Middle frontal gyrus (tissue), 1 donor: ENCODE measurements around the gene HSPA12A.

Experiments
- DNase-seq: peaks from one replicate; pipeline ENCODE4 v3.0.0-alpha.2; 2015; ENCODE audit warnings: low spot score; ENCODE audit errors: extremely low spot score

The HSPA12A gene

DNA sequence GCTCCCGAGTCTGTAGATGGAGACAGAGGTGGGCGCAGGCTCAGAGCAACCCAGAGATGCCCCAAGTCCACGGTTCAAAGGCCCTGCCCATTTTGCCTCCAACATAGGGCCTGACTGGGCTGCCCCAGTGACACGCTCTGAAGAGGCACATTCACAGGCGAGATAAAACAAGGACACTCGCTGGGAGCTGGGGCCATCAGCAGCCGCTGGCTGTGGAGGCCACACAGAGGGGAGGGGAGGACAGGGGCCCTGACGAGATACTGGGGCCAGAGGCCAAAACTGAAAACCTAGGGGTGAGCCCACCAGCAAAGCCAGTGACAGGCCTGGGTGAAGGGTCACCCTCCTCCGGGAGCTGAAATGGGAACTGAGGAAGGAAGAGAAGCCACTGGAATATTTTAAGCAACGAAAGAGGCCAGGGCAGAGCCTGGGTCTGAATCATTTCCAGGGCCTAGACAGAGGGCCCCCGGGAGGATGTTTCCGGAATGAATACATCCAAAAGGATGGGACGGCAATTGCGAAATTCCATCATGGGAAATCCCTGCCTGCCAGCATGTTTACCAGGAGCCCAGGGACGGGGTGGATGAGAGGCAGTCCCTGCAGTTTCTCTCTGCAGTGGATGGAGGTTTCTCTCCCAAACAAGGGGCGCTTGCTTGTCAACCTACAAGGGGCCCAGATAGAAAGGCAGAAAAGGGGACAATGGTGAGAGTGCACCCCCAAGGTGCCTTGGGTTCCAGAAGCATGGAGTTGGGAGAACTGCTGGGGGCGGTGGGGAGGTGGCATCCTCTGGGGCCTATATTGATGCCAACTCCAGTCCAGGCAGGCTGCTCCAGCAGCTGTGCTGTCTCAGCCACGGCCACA is 29.0 kb upstream of the HSPA12A start:
- no peak for DNase-seq

DNA sequence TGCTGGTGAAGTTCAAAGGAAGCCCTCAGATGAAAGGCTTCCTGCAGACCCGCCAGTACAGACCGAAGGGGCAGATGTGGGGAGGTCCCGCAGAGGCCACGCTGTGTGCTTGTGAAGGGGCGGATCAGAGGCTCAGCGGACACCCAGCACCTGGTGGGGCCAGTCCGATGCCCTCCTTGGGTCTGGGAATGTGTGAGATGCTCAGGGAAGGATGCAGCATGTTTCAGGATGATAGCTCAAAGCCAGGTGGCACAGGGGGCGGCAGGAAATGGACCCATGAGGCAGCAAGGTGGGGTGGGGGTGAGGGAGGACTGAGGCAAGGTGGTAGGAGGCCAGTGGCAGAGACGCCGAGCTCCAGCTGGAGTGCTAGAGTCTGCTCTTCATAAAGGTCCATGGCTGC is 27.9 kb upstream of the HSPA12A start:
- no peak for DNase-seq

DNA sequence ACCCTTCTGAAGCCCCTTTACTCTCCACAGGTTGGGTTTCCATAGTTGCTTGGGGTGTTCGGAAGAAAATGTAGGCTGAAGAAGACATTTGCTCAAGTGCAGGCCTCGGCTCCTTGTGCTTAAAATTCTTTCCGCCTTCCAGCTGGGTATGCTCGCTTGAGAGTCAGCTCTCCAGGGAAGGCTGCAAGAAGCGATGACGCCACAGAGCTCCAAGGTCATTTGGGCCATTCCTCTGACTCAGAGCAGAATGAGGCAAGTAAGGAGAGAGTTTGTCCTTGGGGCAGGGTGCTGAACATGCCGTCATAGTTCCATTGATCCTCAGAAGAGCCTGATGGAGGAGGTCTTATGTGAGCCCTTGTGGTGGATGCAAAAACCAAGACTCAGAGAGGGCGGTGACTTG is 27.4 kb upstream of the HSPA12A start:
- no peak for DNase-seq

DNA sequence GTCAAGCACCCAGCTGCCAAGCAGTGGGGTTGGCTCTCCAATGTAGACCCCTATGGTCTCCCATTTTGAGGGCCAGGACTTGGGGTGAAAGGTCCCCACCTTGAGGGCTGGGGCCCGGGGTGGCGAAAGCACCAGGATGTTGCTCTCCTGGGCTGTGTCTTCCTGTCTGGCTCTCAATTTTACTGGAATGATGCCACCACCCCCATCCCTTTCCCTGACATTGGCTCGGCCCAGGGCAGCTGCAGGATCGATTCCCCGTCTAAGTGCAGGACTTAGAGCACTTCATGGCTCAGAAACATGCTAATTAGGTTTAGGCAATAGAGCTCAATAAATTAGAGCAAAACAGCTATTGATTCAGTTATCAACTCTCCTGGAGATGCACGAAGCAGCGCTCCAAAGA is 27.0 kb upstream of the HSPA12A start:
- no peak for DNase-seq

DNA sequence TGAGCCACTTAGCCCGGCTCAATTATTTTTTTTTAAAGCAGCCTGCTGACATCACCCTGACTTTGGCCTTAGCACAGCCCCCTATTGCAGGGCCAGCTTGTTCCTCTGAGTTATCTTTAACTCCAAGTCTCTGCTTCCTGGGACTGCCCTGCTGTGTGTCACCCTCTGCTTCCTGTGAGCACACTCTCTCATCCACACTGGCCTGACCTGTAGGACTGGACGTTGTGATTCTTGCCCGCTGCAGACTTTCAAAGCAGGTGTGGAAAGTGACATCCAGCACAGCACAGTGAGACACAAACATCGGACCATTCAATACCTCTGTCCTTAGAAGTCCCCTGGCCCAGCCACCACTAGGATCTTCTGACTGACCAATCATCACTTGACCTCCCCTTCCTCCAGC is 26.4 kb upstream of the HSPA12A start:
- no peak for DNase-seq

DNA sequence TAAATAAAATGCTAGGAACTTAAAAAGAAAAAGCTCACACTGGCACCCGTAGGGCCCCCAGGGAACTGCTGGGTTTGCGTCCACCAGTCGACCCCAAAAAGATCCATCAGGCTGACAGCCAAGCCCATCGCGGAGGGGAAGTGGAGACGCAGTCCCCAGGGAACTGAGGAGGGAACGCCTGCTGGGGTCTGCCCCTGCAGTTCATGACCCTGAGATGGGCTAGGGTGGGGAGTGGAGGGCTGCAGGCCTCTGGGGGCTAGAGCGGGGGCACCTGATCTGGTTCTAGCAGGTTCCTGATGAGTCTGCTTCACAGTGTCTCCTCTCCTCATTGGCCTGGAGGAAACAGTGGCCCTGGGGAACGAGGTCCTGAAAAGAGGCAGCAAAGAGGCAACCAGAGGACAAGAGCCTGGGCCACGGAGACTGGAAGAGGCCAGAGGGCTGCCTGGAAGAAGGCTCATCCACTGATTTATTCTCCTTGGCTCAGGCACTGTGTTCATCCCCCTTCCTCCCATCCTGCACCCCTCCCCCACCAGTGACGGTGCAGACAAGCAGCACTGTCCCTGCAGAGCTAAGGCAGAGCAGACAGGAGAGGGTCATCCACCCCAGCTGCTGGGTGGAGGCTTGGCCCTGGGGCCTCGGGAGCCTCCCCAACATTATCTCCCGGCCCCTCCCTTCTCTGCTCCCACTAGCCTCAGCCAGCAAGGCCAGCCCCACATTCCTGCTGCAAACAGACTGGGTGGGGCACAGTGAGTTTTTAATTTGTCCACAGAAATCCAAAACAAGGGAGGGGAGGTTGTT is 24.7 kb upstream of the HSPA12A start:
- no peak for DNase-seq

DNA sequence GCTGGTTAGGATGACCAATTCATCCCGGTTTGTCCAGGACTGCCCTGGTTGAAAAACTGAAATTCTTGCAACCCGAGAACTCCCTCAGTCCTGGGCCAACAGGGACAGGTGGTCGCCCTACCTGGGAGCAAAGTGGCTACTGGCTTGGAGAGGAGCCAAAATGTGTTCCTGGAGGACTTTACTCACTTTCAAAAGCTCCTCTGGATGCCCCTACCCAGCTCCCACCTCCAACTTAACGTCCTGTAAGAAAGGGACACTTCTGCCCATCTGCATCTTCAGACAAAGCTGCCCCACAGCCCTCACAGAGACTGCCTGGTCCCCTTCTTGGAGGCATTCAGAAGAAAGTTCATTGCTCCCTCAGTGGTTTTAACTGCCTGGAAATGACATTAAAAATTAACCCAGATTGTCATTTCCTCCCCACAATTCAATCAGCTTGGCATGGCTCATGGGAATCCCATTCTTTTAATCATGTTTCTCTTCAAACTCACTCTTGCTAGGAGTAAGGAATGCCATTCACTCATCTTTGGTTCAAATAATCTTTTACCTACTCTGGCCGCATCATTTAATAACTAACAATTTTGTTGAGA is 24.0 kb upstream of the HSPA12A start:
- DNase-seq: no peak

DNA sequence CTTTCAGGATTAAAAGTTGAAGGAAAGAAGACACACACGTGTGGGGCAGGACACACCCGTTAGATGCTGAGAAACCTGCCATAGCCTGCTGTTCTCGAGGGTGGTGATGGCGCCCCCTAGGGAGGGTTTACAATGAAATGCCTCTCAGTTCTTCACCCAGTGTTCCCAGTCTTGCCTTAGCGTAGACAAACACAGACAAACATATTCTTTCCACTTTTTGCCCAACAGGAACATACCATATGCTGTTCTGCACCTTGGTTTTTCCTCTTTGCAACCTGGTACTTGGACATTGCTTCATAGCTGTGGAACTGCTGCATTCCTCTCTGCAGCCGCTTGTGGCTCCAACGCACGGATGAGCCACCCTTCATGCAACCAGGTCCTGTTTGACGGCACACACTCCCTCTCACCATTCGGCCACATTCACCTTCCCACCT is 23.3 kb upstream of the HSPA12A start:
- no peak for DNase-seq

DNA sequence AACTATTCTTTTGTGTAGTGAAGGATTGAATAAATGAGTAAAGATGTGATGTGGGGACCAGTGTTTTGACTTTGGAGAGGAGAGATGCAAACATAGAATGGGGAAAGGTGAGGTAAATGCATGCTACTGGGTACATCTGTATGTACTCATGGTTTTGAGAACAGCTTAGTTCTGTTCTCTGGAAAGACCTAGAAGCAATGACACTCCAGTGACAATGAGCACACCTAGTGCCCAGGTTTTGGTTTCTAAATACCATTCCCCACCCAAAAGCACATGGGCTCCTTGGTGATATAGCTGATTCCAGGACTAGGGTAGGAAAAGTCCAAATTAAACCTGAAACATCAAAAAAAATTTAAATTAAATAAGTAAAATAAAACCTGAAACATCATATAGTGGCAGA is 22.6 kb upstream of the HSPA12A start:
- DNase-seq: no peak

DNA sequence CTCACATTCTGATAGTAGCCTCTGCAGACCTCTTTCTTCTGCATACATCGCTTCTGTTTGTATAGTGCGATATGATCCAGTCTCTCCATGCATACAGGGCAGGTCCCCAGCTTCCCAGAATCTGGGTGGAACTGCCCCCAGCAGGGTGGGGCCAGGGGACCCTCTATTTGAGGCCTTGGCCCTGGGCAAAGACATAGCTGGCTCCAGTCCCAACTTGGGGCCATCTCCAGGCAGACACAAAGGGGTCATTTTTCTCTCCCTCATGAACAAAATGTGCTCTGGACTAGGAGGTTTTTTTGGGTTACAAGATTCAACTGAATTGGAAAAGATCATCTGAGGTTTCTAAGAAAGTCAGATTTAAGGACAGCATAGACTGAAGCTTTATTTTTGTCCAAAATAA is 21.1 kb upstream of the HSPA12A start:
- no peak for DNase-seq

DNA sequence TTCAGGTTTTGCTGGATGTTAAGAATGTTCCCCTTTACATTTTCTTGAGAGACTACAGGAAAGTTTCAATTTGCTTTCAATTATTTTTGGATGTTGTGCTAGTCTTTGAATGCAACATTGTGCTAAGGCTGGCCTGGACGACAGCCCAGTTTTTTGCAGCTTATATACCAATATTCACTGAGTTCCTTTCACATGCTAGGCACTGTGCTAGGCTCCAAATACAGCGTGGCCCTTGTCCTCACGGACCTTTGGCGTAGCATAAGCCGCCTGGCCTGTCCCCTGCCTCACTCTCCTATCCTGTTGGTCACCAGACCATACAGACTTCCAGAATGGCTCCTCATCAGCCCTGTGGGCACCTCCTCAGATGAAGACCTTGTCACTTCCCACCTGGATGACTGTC is 19.5 kb upstream of the HSPA12A start:
- no peak for DNase-seq

DNA sequence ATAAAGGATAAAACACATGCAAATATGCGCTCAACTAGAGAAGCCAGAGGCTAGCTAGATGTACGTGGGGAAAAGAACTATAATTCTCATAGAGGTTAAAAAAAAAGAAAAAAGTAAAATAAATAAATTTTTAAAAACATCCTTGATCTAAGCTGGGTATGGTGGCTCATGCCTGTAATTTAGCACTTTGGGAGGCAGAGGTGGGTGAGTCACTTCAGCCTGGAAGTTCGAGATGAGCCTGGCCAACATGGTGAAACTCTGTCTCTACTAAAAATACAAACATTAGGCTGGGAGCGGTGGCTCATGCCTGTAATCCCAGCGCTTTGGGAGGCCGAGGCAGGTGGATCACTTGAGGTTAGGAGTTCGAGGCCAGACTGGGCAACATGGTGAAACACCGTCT is 18.6 kb upstream of the HSPA12A start:
- DNase-seq: no peak

DNA sequence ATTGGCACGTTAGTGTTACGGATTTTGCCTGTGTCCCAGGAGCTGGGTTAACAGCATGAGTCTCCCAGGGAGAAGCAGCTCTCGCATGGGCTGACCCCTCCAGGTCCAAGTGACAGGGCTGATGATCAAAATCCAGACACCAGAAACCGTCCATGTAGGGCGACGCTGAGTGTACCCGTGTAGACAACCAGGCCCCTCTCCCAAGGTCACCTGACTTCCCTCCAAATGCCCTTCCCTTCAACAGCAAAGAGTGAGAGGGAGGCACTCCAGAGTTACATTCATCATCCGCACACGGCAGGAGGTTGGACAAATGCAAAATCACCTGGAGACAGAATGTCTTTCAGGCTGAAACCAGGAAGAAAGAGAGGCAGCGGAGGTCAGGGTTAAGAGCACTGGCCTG is 14.9 kb upstream of the HSPA12A start:
- no peak for DNase-seq

DNA sequence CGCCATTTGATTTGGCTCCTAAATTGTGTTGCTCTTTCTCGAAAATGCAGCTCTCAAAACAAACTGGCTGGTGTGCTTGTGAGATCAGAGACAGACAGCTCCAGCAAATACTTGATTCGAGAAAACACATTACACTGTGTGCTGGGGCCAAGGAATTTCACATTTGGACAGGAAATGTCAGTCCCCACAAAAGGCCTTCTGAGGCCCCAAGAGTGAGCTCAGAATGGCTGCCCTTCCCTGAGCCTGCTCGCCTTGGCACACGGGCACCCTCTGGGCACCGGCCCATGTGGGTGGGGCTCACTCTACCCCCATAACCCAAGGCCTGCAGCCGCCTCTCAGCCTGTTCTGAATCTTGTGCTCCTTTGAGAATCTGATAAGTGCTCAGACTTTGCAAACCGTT is 13.9 kb upstream of the HSPA12A start:
- DNase-seq: no peak

DNA sequence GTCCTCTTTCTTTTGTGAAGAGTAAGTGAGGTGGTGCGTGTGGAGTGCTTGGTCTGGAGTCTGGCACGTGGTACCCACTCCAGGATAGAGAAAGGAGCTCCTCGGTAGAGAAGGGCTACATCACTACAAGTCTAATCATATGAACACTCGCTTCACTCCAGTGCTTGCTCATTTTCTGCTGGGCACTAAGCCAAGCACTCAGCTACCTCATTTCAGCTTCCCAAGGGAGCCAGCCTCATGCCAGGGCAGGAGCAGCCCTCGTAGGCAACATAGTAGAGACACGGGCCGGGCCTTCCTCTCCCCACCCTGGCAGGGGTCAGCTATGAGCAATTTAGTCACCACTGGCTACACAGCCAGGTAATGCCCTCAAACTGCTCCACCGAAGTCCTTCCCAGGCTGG is 11.4 kb upstream of the HSPA12A start:
- no peak for DNase-seq

DNA sequence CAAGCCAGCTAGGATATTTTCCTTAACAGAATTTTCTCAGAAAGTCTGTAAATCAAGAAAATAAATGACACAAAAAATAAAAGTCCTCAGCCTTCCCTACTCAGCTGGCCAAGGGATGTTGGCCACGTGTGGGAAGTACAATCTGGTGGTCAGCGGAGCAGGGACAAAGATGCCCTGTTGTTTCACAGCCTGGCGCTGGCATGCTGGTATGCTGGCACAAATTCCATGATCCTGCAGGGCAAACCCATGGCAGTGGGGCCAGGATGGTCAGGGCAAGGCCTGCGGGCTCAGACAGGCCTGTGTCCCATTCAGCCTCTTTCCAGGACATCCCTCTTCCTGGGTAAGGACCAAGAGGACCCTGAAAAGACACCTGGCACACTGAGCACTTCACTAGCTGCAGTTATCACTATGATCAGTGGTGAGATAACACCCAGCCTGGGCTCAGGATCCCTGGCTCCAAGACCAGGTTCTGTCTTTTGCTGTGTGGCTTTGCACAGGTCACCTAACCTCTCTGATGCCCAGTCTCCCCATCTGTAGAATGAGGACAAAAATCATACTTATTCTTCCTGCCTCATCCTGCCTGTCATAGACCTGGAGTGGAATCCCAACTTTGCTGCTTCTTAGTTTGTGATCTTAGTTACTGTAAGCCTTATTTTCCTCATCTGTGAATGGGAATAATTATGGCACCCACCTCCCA is 10.8 kb upstream of the HSPA12A start:
- DNase-seq: peak; percentile 69

DNA sequence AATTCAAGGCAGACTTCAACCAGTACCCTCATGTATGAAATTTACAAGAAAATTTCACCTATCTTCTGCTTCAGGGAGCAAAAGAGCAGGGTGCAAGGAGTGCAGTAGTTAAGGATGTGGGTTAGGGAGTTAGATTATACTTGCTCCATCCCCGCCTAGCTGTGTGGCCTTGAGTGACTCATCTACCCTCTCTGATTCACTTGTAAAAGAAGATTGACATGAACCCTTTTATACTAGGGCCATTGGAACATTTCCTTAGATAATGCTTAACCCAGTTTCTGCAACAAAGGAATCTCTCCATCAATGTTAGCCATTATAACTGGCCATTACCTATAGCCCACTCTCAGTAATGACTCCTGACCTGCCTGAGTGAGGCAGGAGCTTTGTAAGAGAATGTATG is 10.2 kb upstream of the HSPA12A start:
- DNase-seq: no peak

DNA sequence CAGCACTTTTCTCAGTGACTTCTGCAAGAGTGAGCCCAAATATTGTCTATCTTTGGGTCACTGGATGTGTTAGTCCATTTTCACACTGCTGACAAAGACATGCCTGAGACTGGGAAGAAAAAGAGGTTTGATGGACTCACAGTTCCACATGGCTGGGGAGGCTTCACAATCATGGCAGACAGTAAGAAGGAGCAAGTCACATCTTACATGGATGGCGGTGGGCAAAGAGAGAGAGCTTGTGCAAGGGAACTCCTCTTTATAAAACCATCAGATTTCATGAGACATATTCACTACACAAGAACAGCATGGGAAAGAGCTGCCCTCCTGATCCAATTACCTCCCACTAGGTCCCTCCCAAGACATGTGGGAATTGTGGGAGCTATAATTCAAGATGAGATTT is 6.1 kb upstream of the HSPA12A start:
- DNase-seq: no peak

DNA sequence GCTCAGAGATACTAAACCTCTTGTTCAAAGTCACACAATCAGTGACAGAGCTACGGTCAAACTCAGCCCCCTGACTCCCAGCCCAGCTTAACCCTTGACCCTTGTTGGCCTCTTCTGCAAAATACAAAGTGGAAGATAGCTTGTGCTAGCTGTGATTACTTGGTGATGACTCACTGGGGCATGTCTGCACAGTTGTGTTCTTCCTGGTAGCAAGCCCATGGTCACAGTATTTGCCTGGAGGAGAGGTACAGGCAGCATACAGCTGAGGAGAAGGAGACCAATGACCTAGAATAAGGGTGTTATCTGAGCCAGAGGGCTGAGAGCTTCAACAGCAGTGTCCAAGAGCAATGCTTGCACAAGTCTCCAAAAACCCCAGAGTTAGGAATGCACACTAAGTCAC is 5.7 kb upstream of the HSPA12A start:
- no peak for DNase-seq

DNA sequence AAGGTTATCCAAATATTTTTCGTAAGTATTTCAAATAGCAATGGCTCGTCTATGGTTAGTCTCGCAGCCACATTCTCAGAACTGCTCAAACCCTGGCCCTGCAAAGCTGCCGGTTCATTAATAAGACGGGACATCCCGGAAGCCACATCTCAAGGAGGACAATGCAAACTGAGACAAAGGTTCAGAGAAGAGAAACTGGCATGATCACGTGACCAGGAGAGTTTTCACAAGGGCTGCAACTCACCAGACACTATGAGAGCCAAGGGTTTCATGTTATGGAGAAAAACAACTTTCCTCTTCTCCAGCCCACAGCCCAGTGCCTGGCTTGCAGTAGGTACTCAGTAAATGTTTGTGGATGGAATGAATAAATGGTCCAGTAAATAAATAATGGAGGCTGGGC is 5.0 kb upstream of the HSPA12A start:
- DNase-seq: no peak

DNA sequence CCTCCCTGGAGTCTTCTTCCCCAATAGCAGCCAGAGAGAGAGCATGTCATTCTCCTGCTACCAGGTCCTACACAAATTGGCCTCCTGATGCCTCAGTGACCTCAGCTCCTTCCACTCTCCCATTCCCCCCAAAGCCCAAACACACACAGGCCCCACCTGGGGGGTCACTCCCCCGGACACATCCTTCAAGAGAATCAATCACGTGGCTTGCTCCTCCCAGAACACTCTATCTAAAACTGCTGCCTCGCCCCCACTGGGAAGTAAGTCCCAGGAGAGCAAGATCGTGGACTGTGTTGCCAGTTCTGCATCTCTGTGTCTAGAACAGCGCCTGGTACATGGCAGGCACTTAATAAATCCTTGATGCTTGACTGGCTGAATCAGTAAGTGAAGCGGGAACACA is 2.5 kb upstream of the HSPA12A start:
- DNase-seq: no peak
